H9 (cell line): ENCODE measurements around the gene GRB10. TPM values are rescaled to one million over a fixed set of nuclear protein-coding genes. Genes with fewer than 3 reads are reported as not detected.

Experiments used
- DNase-seq: peaks from one replicate; pipeline ENCODE4 v3.0.0-alpha.2; 2017
- H2AFZ ChIP-seq: one replicate; pipeline ENCODE4 v1.6.1; 2013; ENCODE audit warnings: mild to moderate bottlenecking, low read length, control low read depth, moderate library complexity
- H2AK5ac ChIP-seq: 2 replicates; pipeline ENCODE4 v1.6.1; 2013; ENCODE audit warnings: low read length, control low read depth, mixed read lengths; ENCODE audit not compliant: insufficient read length
- H2BK120ac ChIP-seq: one replicate; pipeline ENCODE4 v1.6.1; 2013; ENCODE audit warnings: low read depth, mild to moderate bottlenecking, low read length, control low read depth, inconsistent platforms; ENCODE audit not compliant: poor library complexity, severe bottlenecking
- H2BK12ac ChIP-seq: 2 replicates; pipeline ENCODE4 v1.6.1; 2013; ENCODE audit warnings: low read length, control low read depth, mixed read lengths, low read depth; ENCODE audit not compliant: insufficient read length
- H2BK15ac ChIP-seq: 2 replicates; pipeline ENCODE4 v1.6.1; 2013; ENCODE audit warnings: low read depth, low read length, control low read depth
- H2BK20ac ChIP-seq: one replicate; pipeline ENCODE4 v1.6.1; 2013; ENCODE audit warnings: low read depth, mild to moderate bottlenecking, low read length, control low read depth, inconsistent platforms; ENCODE audit not compliant: poor library complexity, severe bottlenecking
- H2BK5ac ChIP-seq: 2 replicates; pipeline ENCODE4 v1.6.1; 2013; ENCODE audit warnings: low read length, control low read depth, mixed read lengths; ENCODE audit not compliant: insufficient read length
- H3K14ac ChIP-seq: 2 replicates; pipeline ENCODE4 v1.6.1; 2013; ENCODE audit warnings: low read length, control low read depth; ENCODE audit not compliant: insufficient read depth
- H3K18ac ChIP-seq: 2 replicates; pipeline ENCODE4 v1.6.1; 2013; ENCODE audit warnings: low read depth, mild to moderate bottlenecking, mixed read lengths, low read length, control low read depth; ENCODE audit not compliant: insufficient read length
- H3K23ac ChIP-seq: 2 replicates; pipeline ENCODE4 v1.6.1; 2013; ENCODE audit warnings: low read length, control low read depth, mixed read lengths, low read depth; ENCODE audit not compliant: insufficient read length
- H3K23me2 ChIP-seq: 2 replicates; pipeline ENCODE4 v1.6.1; 2013; ENCODE audit warnings: low read depth, mild to moderate bottlenecking, mixed read lengths, low read length, control low read depth; ENCODE audit not compliant: insufficient read length, poor library complexity, severe bottlenecking
- H3K27ac ChIP-seq: 2 replicates; pipeline ENCODE4 v1.5.1; 2013; ENCODE audit warnings: low read length, control low read depth, mixed read lengths, low read depth; ENCODE audit not compliant: insufficient read length
- H3K27me3 ChIP-seq: 2 replicates; pipeline ENCODE4 v1.6.1; 2013; ENCODE audit warnings: low read length, control low read depth, inconsistent platforms; ENCODE audit not compliant: insufficient read depth
- H3K4ac ChIP-seq: 2 replicates; pipeline ENCODE4 v1.6.1; 2013; ENCODE audit warnings: low read depth, mild to moderate bottlenecking, control low read depth, inconsistent platforms, low read length, moderate library complexity
- H3K4me1 ChIP-seq: 2 replicates; pipeline ENCODE4 v1.6.1; 2013; ENCODE audit warnings: low read length, control low read depth, inconsistent platforms; ENCODE audit not compliant: insufficient read depth
- H3K4me2 ChIP-seq: 2 replicates; pipeline ENCODE4 v1.6.1; 2013; ENCODE audit warnings: low read length, control low read depth, mixed read lengths; ENCODE audit not compliant: insufficient read length, insufficient read depth
- H3K56ac ChIP-seq: 2 replicates; pipeline ENCODE4 v1.6.1; 2013; ENCODE audit warnings: low read depth, mild to moderate bottlenecking, mixed read lengths, low read length, control low read depth; ENCODE audit not compliant: insufficient read length
- H3K79me1 ChIP-seq: 2 replicates; pipeline ENCODE4 v1.6.1; 2013; ENCODE audit warnings: low read depth, mild to moderate bottlenecking, moderate library complexity, low read length, control low read depth, inconsistent platforms; ENCODE audit not compliant: insufficient read depth, poor library complexity, severe bottlenecking
- H3K79me2 ChIP-seq: 2 replicates; pipeline ENCODE4 v1.6.1; 2013; ENCODE audit warnings: low read length, control low read depth, inconsistent platforms; ENCODE audit not compliant: insufficient read depth
- H3K9ac ChIP-seq: 2 replicates; pipeline ENCODE4 v1.6.1; 2013; ENCODE audit warnings: low read length, control low read depth, mixed read lengths; ENCODE audit not compliant: insufficient read length; ENCODE audit errors: extremely low read depth
- H3K9me3 ChIP-seq: one replicate; pipeline ENCODE4 v1.6.1; 2013; ENCODE audit warnings: low read depth, low read length, inconsistent platforms; ENCODE audit not compliant: control insufficient read depth
- H3T11ph ChIP-seq: one replicate; pipeline ENCODE4 v1.6.1; 2013; ENCODE audit warnings: mild to moderate bottlenecking, low read length, control low read depth, inconsistent platforms
- H4K20me1 ChIP-seq: one replicate; pipeline ENCODE4 v1.6.1; 2013; ENCODE audit not compliant: control insufficient read depth, insufficient read length, insufficient read depth
- H4K5ac ChIP-seq: 2 replicates; pipeline ENCODE4 v1.6.1; 2013; ENCODE audit warnings: low read depth, mild to moderate bottlenecking, mixed read lengths, low read length, control low read depth; ENCODE audit not compliant: insufficient read length
- H4K8ac ChIP-seq: replicated peaks from 2 replicates; pipeline ENCODE4 v1.6.1; 2013; ENCODE audit warnings: low read length, control low read depth, mixed read lengths, low read depth; ENCODE audit not compliant: insufficient read length
- H4K91ac ChIP-seq: 2 replicates; pipeline ENCODE4 v1.6.1; 2013; ENCODE audit warnings: low read depth, mild to moderate bottlenecking, moderate library complexity, mixed read lengths, low read length, control low read depth; ENCODE audit not compliant: insufficient read length
- H3K27ac Mint-ChIP-seq, 3 experiments: 2 replicates in 2 of 3; 3 replicates in 1 of 3; pipeline ENCODE4 v1.8.0; 2020 to 2021; ENCODE audit warnings: mixed read lengths in 3 of 3, mild to moderate bottlenecking in 1 of 3, moderate library complexity in 1 of 3
- H3K27me3 Mint-ChIP-seq: 2 replicates; pipeline ENCODE4 v1.8.0; 2021; ENCODE audit warnings: low read depth, mild to moderate bottlenecking, moderate library complexity, mixed read lengths
- H3K36me3 Mint-ChIP-seq, 3 experiments: 2 replicates in 2 of 3; 3 replicates in 1 of 3; pipeline ENCODE4 v1.8.0; 2020 to 2021; ENCODE audit warnings: low read depth in 3 of 3, mixed read lengths in 3 of 3; ENCODE audit not compliant: insufficient read depth in 1 of 3
- H3K4me1 Mint-ChIP-seq, 2 experiments: 2 replicates each; pipeline ENCODE4 v1.8.0; 2020; ENCODE audit warnings: mixed read lengths in 2 of 2
- H3K4me3 Mint-ChIP-seq, 2 experiments: 2 replicates in 1 of 2; 3 replicates in 1 of 2; pipeline ENCODE4 v1.8.0; 2020 to 2021; ENCODE audit warnings: mild to moderate bottlenecking in 2 of 2, mixed read lengths in 2 of 2, moderate library complexity in 1 of 2
- H3K9me3 Mint-ChIP-seq, 2 experiments: 2 replicates in 1 of 2; 3 replicates in 1 of 2; pipeline ENCODE4 v1.8.0; 2020; ENCODE audit warnings: mild to moderate bottlenecking in 2 of 2, mixed read lengths in 2 of 2, moderate library complexity in 1 of 2
- WGBS: extraction: QIAGEN DNeasy Blood & Tissue Kit; methylation state at CpG from one replicate; pipeline ENCODE4 v1.1.7; 2013; ENCODE audit warnings: missing lambda C conversion rate, low lambda C conversion rate, mixed read lengths; ENCODE audit not compliant: insufficient read length; ENCODE audit errors: extremely low coverage; 5-methylcytosine and 5-hydroxymethylcytosine counted together
- total RNA-seq: library from RNA; stranded (reverse); gene quantifications from 2 replicates; pipeline ENCODE4 v1.2.1, GENCODE V29; 2021
- TF ChIP-seq, protein P1 (sequence below): fragments of 200-600 bp; sonication (generic); conservative IDR thresholded peaks from 3 replicates; pipeline ENCODE4 v1.8.0; 2021; ENCODE audit warnings: antibody characterized with exemption, mild to moderate bottlenecking

Gene GRB10
- total RNA-seq, 1 experiment from 2014 or later = 108 TPM

DNA sequence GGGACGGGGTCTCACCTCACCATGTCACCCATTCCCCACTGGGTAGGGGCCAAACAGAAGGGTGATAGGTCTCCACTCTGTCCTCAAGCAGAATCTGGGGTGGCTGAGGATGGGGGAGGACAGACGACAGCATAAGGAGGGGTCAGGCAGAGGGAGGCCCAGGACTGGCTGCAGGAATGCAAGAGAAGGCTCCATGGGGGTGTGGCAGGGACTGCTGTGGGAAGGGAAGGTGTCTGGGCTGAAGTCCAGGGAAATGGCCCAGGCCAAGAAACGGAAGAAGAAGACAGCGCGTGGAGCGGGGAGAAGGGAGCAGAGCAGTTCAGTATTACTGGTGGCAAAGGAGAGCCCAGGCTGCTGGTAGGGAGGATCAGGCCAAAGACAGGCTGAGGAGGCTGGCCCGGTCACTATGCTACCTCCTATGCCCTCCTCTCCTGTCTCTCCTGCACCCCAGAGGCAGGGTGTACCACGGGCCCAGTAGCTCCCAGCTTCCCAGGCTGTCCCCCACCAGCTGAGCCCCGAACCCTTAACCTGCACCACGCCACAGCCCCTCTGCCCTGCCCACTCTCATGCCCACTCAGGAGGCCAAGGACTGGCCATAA is 60.9 kb downstream of the GRB10 start:
- Histone ChIP-seq H3K27ac (no peak overlapping the region), H3K9ac (no peak overlapping the region), H3K23ac (no peak overlapping the region), H2BK15ac (no peak overlapping the region), H3K23me2 (no peaks in the 10 kb centered on the region), H2AK5ac (no peak overlapping the region), H3K56ac (no peak overlapping the region), H3K9me3 (no peaks in the 10 kb centered on the region), H3K14ac (no peak overlapping the region; the same call in 1 of the 2 replicates), H4K5ac (no peak overlapping the region), H2AFZ (no peak overlapping the region), H3K4me1 (no peaks in the 10 kb centered on the region), H3T11ph (no peak overlapping the region), H4K91ac (no peak overlapping the region), H2BK5ac (no peak overlapping the region), H2BK12ac (no peak overlapping the region), H4K20me1 (no peaks in the 10 kb centered on the region), H2BK20ac (no peak overlapping the region), H2BK120ac (no peak overlapping the region), H4K8ac (no peak overlapping the region), H3K27me3 (no peaks in the 10 kb centered on the region), H3K4ac (no peak overlapping the region), H3K18ac (no peak overlapping the region), H3K79me2 (peaks cover 15% of the 10 kb centered on the region; the same call in 1 of the 2 replicates), H3K4me2 (no peak overlapping the region), H3K79me1 (peaks cover 15% of the 10 kb centered on the region)
- Mint-ChIP-seq H3K36me3 (peaks cover 3 to 16% (median 4%) of the 10 kb centered on the region in 3 experiments; a peak in 4 of 7 replicates), H3K4me1 (peaks cover 29 to 32% of the 10 kb centered on the region in 2 experiments), H3K27me3 (no peaks in the 10 kb centered on the region), H3K9me3 (no peaks in the 10 kb centered on the region), H3K27ac (peak overlapping the region; percentile 44 to 84 (median 62); a peak in 5 of 7 replicates), H3K4me3 (no peak overlapping the region)
- no peak for DNase-seq
- TF ChIP-seq, protein P1, sequence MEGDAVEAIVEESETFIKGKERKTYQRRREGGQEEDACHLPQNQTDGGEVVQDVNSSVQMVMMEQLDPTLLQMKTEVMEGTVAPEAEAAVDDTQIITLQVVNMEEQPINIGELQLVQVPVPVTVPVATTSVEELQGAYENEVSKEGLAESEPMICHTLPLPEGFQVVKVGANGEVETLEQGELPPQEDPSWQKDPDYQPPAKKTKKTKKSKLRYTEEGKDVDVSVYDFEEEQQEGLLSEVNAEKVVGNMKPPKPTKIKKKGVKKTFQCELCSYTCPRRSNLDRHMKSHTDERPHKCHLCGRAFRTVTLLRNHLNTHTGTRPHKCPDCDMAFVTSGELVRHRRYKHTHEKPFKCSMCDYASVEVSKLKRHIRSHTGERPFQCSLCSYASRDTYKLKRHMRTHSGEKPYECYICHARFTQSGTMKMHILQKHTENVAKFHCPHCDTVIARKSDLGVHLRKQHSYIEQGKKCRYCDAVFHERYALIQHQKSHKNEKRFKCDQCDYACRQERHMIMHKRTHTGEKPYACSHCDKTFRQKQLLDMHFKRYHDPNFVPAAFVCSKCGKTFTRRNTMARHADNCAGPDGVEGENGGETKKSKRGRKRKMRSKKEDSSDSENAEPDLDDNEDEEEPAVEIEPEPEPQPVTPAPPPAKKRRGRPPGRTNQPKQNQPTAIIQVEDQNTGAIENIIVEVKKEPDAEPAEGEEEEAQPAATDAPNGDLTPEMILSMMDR = no peak
- WGBS = no CpG with 5 or more reads among the region's 10 CpGs
